Mucosa of descending colon (tissue), 3 donors: ENCODE data around the gene SCO2. TPM values are rescaled to one million over a fixed set of nuclear protein-coding genes. Genes with fewer than 3 reads are reported as not detected.

Experiments used
- ATAC-seq: fragments of 200-7000 bp; cut with Tn5 transposase; one replicate; pipeline ENCODE4 v1.9.1; 2020; ENCODE audit warnings: mild to moderate bottlenecking, moderate library complexity
- DNase-seq, 3 donors: peaks; one replicate each; pipeline ENCODE4 v3.0.0-alpha.2; 2020
- H3K36me3 ChIP-seq: fragments of 200-600 bp; one replicate; pipeline ENCODE4 v1.8.0; 2021; ENCODE audit warnings: low read depth, mild to moderate bottlenecking
- H3K4me1 ChIP-seq: fragments of 200-600 bp; one replicate; pipeline ENCODE4 v1.8.0; 2021; ENCODE audit warnings: low read depth, mild to moderate bottlenecking
- H3K4me3 ChIP-seq: fragments of 200-600 bp; one replicate; pipeline ENCODE4 v1.8.0; 2021; ENCODE audit warnings: mild to moderate bottlenecking
- H3K9me3 ChIP-seq: fragments of 200-600 bp; one replicate; pipeline ENCODE4 v1.8.0; 2021; ENCODE audit warnings: mild to moderate bottlenecking
- CTCF ChIP-seq: fragments of 200-600 bp; IDR thresholded peaks from one replicate; pipeline ENCODE4 v1.8.0; 2022; ENCODE audit warnings: antibody characterized with exemption, mild to moderate bottlenecking
- intact Hi-C, 2 donors: fragments of 100-400 bp; cut with DNase I in 1 of 2; cut with micrococcal nuclease in 1 of 2; formaldehyde crosslinking; loops; one replicate each; pipeline versions ENCODE4 v1.11.0 to v1.11.1; 2022; cut with DNase I, micrococcal nuclease
- total RNA-seq, 3 donors: library from RNA; stranded (reverse); fragmentation: NEBNext Ultra II Directional in 2 of 3; extraction: Animal tissue kit (Norgen Biotek cat#: 25700) in 2 of 3; gene quantifications; one replicate each; pipeline versions ENCODE4 v1.2.1 to v1.2.4, GENCODE V29; 2021 to 2023
- donor health status: DM: no; HTN: no; CAD: no; lungs with moderate emphysema.
- donor health status: DM: no; HTN: no; CAD: no.
- donor health status: DM: no; HTN: yes; CAD: no.

SCO2 gene
- total RNA-seq, 3 donors from 2014 or later: 5.4 to 14.6 TPM; not detected in 1

- DNase-seq (no peak), ATAC-seq (no peak)
- Histone ChIP-seq H3K36me3 (peaks cover 7% of the 10 kb centered on the region), H3K9me3 (no peaks in the 10 kb centered on the region), H3K4me1 (peaks cover 12% of the 10 kb centered on the region), H3K4me3 (no peak overlapping the region)
- no peak for TF ChIP-seq CTCF
- intact Hi-C loops: no loop called here
Observed at GRCh38 chr22:50519151-50519550, 6.2 kb downstream of the SCO2 start.

GRCh38 chr22:50518606-50519005 is 6.8 kb downstream of the SCO2 start:
- Histone ChIP-seq H3K4me3 (no peak overlapping the region), H3K4me1 (peaks cover 6% of the 10 kb centered on the region), H3K36me3 (peaks cover 6% of the 10 kb centered on the region), H3K9me3 (no peaks in the 10 kb centered on the region)
- no peak for ATAC-seq
- intact Hi-C loops: no loop called here
- TF ChIP-seq CTCF: no peak
- no peak for DNase-seq

- intact Hi-C loops: no loop called here
Observed at GRCh38 chr22:50517495-50518260, 7.7 kb downstream of the SCO2 start.

GRCh38 chr22:50516891-50517290 is 8.5 kb downstream of the SCO2 start:
- intact Hi-C loops: no loop called here
- Histone ChIP-seq H3K4me1 (no peaks in the 10 kb centered on the region), H3K36me3 (no peaks in the 10 kb centered on the region), H3K9me3 (no peaks in the 10 kb centered on the region), H3K4me3 (no peak overlapping the region)
- no peak for DNase-seq
- no peak for ATAC-seq
- TF ChIP-seq CTCF: no peak

More at GRCh38 chr22:50517495-50518260, 7.7 kb downstream of the SCO2 start:
- H3K4me1 ChIP-seq: no peaks in the 10 kb centered on the region
- H3K9me3 ChIP-seq: no peaks in the 10 kb centered on the region
- no peak for TF ChIP-seq CTCF
- H3K4me3 ChIP-seq: no peak overlapping the region
- ATAC-seq (no peak), DNase-seq (no peak)
- peaks cover 3% of the 10 kb centered on the region for H3K36me3 ChIP-seq

- no peaks in the 10 kb centered on the region for H3K9me3 ChIP-seq
- no peak for ATAC-seq
- no peak overlapping the region for H3K4me3 ChIP-seq
- intact Hi-C loops: no loop called here
- TF ChIP-seq CTCF: no peak
- H3K36me3 ChIP-seq: no peaks in the 10 kb centered on the region
- DNase-seq: no peak
- H3K4me1 ChIP-seq: no peaks in the 10 kb centered on the region
Observed at GRCh38 chr22:50516068-50516467, 9.3 kb downstream of the SCO2 start.
